H9 (cell line): Measurements from ENCODE around the gene S100A3. TPM values are rescaled to one million over a fixed set of nuclear protein-coding genes. Genes with fewer than 3 reads are reported as not detected.

Experiments used
- DNase-seq: peaks from one replicate; pipeline ENCODE4 v3.0.0-alpha.2; 2017
- H2AFZ ChIP-seq: one replicate; pipeline ENCODE4 v1.6.1; 2013; ENCODE audit warnings: mild to moderate bottlenecking, low read length, control low read depth, moderate library complexity
- H2AK5ac ChIP-seq: 2 replicates; pipeline ENCODE4 v1.6.1; 2013; ENCODE audit warnings: low read length, control low read depth, mixed read lengths; ENCODE audit not compliant: insufficient read length
- H2BK120ac ChIP-seq: one replicate; pipeline ENCODE4 v1.6.1; 2013; ENCODE audit warnings: low read depth, mild to moderate bottlenecking, low read length, control low read depth, inconsistent platforms; ENCODE audit not compliant: poor library complexity, severe bottlenecking
- H2BK12ac ChIP-seq: 2 replicates; pipeline ENCODE4 v1.6.1; 2013; ENCODE audit warnings: low read length, control low read depth, mixed read lengths, low read depth; ENCODE audit not compliant: insufficient read length
- H2BK15ac ChIP-seq: 2 replicates; pipeline ENCODE4 v1.6.1; 2013; ENCODE audit warnings: low read depth, low read length, control low read depth
- H2BK20ac ChIP-seq: one replicate; pipeline ENCODE4 v1.6.1; 2013; ENCODE audit warnings: low read depth, mild to moderate bottlenecking, low read length, control low read depth, inconsistent platforms; ENCODE audit not compliant: poor library complexity, severe bottlenecking
- H2BK5ac ChIP-seq: 2 replicates; pipeline ENCODE4 v1.6.1; 2013; ENCODE audit warnings: low read length, control low read depth, mixed read lengths; ENCODE audit not compliant: insufficient read length
- H3K14ac ChIP-seq: 2 replicates; pipeline ENCODE4 v1.6.1; 2013; ENCODE audit warnings: low read length, control low read depth; ENCODE audit not compliant: insufficient read depth
- H3K18ac ChIP-seq: 2 replicates; pipeline ENCODE4 v1.6.1; 2013; ENCODE audit warnings: low read depth, mild to moderate bottlenecking, mixed read lengths, low read length, control low read depth; ENCODE audit not compliant: insufficient read length
- H3K23ac ChIP-seq: 2 replicates; pipeline ENCODE4 v1.6.1; 2013; ENCODE audit warnings: low read length, control low read depth, mixed read lengths, low read depth; ENCODE audit not compliant: insufficient read length
- H3K23me2 ChIP-seq: 2 replicates; pipeline ENCODE4 v1.6.1; 2013; ENCODE audit warnings: low read depth, mild to moderate bottlenecking, mixed read lengths, low read length, control low read depth; ENCODE audit not compliant: insufficient read length, poor library complexity, severe bottlenecking
- H3K27ac ChIP-seq: 2 replicates; pipeline ENCODE4 v1.5.1; 2013; ENCODE audit warnings: low read length, control low read depth, mixed read lengths, low read depth; ENCODE audit not compliant: insufficient read length
- H3K27me3 ChIP-seq: 2 replicates; pipeline ENCODE4 v1.6.1; 2013; ENCODE audit warnings: low read length, control low read depth, inconsistent platforms; ENCODE audit not compliant: insufficient read depth
- H3K4ac ChIP-seq: 2 replicates; pipeline ENCODE4 v1.6.1; 2013; ENCODE audit warnings: low read depth, mild to moderate bottlenecking, control low read depth, inconsistent platforms, low read length, moderate library complexity
- H3K4me1 ChIP-seq: 2 replicates; pipeline ENCODE4 v1.6.1; 2013; ENCODE audit warnings: low read length, control low read depth, inconsistent platforms; ENCODE audit not compliant: insufficient read depth
- H3K4me2 ChIP-seq: 2 replicates; pipeline ENCODE4 v1.6.1; 2013; ENCODE audit warnings: low read length, control low read depth, mixed read lengths; ENCODE audit not compliant: insufficient read length, insufficient read depth
- H3K56ac ChIP-seq: 2 replicates; pipeline ENCODE4 v1.6.1; 2013; ENCODE audit warnings: low read depth, mild to moderate bottlenecking, mixed read lengths, low read length, control low read depth; ENCODE audit not compliant: insufficient read length
- H3K79me1 ChIP-seq: 2 replicates; pipeline ENCODE4 v1.6.1; 2013; ENCODE audit warnings: low read depth, mild to moderate bottlenecking, moderate library complexity, low read length, control low read depth, inconsistent platforms; ENCODE audit not compliant: insufficient read depth, poor library complexity, severe bottlenecking
- H3K79me2 ChIP-seq: 2 replicates; pipeline ENCODE4 v1.6.1; 2013; ENCODE audit warnings: low read length, control low read depth, inconsistent platforms; ENCODE audit not compliant: insufficient read depth
- H3K9ac ChIP-seq: 2 replicates; pipeline ENCODE4 v1.6.1; 2013; ENCODE audit warnings: low read length, control low read depth, mixed read lengths; ENCODE audit not compliant: insufficient read length; ENCODE audit errors: extremely low read depth
- H3K9me3 ChIP-seq: one replicate; pipeline ENCODE4 v1.6.1; 2013; ENCODE audit warnings: low read depth, low read length, inconsistent platforms; ENCODE audit not compliant: control insufficient read depth
- H3T11ph ChIP-seq: one replicate; pipeline ENCODE4 v1.6.1; 2013; ENCODE audit warnings: mild to moderate bottlenecking, low read length, control low read depth, inconsistent platforms
- H4K20me1 ChIP-seq: one replicate; pipeline ENCODE4 v1.6.1; 2013; ENCODE audit not compliant: control insufficient read depth, insufficient read length, insufficient read depth
- H4K5ac ChIP-seq: 2 replicates; pipeline ENCODE4 v1.6.1; 2013; ENCODE audit warnings: low read depth, mild to moderate bottlenecking, mixed read lengths, low read length, control low read depth; ENCODE audit not compliant: insufficient read length
- H4K8ac ChIP-seq: replicated peaks from 2 replicates; pipeline ENCODE4 v1.6.1; 2013; ENCODE audit warnings: low read length, control low read depth, mixed read lengths, low read depth; ENCODE audit not compliant: insufficient read length
- H4K91ac ChIP-seq: 2 replicates; pipeline ENCODE4 v1.6.1; 2013; ENCODE audit warnings: low read depth, mild to moderate bottlenecking, moderate library complexity, mixed read lengths, low read length, control low read depth; ENCODE audit not compliant: insufficient read length
- H3K27ac Mint-ChIP-seq, 3 experiments: 2 replicates in 2 of 3; 3 replicates in 1 of 3; pipeline ENCODE4 v1.8.0; 2020 to 2021; ENCODE audit warnings: mixed read lengths in 3 of 3, mild to moderate bottlenecking in 1 of 3, moderate library complexity in 1 of 3
- H3K27me3 Mint-ChIP-seq: 2 replicates; pipeline ENCODE4 v1.8.0; 2021; ENCODE audit warnings: low read depth, mild to moderate bottlenecking, moderate library complexity, mixed read lengths
- H3K36me3 Mint-ChIP-seq, 3 experiments: 2 replicates in 2 of 3; 3 replicates in 1 of 3; pipeline ENCODE4 v1.8.0; 2020 to 2021; ENCODE audit warnings: low read depth in 3 of 3, mixed read lengths in 3 of 3; ENCODE audit not compliant: insufficient read depth in 1 of 3
- H3K4me1 Mint-ChIP-seq, 2 experiments: 2 replicates each; pipeline ENCODE4 v1.8.0; 2020; ENCODE audit warnings: mixed read lengths in 2 of 2
- H3K4me3 Mint-ChIP-seq, 2 experiments: 2 replicates in 1 of 2; 3 replicates in 1 of 2; pipeline ENCODE4 v1.8.0; 2020 to 2021; ENCODE audit warnings: mild to moderate bottlenecking in 2 of 2, mixed read lengths in 2 of 2, moderate library complexity in 1 of 2
- H3K9me3 Mint-ChIP-seq, 2 experiments: 2 replicates in 1 of 2; 3 replicates in 1 of 2; pipeline ENCODE4 v1.8.0; 2020; ENCODE audit warnings: mild to moderate bottlenecking in 2 of 2, mixed read lengths in 2 of 2, moderate library complexity in 1 of 2
- CTCF ChIP-seq: fragments of 200-600 bp; sonication (generic); conservative IDR thresholded peaks from 3 replicates; pipeline ENCODE4 v1.8.0; 2021; ENCODE audit warnings: antibody characterized with exemption, mild to moderate bottlenecking
- WGBS: extraction: QIAGEN DNeasy Blood & Tissue Kit; methylation state at CpG from one replicate; pipeline ENCODE4 v1.1.7; 2013; ENCODE audit warnings: missing lambda C conversion rate, low lambda C conversion rate, mixed read lengths; ENCODE audit not compliant: insufficient read length; ENCODE audit errors: extremely low coverage; 5-methylcytosine and 5-hydroxymethylcytosine counted together
- total RNA-seq: library from RNA; stranded (reverse); gene quantifications from 2 replicates; pipeline ENCODE4 v1.2.1, GENCODE V29; 2021

The S100A3 gene
- total RNA-seq, 1 experiment from 2014 or later = not detected

GRCh38 chr1:153543736-153544135 is 5.3 kb downstream of the S100A3 start:
- peaks cover 37 to 47% of the 10 kb centered on the region in 2 experiments for H3K4me1 Mint-ChIP-seq
- H2AFZ ChIP-seq = no peak overlapping the region
- no peak overlapping the region for H3K9ac ChIP-seq
- no peak overlapping the region for H3K27ac Mint-ChIP-seq
- no peak overlapping the region for H2BK5ac ChIP-seq
- H3K79me2 ChIP-seq = no peaks in the 10 kb centered on the region
- no peak overlapping the region for H3K14ac ChIP-seq
- H2BK15ac ChIP-seq = no peak overlapping the region
- no peak overlapping the region for H4K5ac ChIP-seq
- no peaks in the 10 kb centered on the region for H3K79me1 ChIP-seq
- no CpG with 5 or more reads among the region's 4 CpGs for WGBS
- H4K8ac ChIP-seq = no peak overlapping the region
- no peaks in the 10 kb centered on the region for H3K9me3 Mint-ChIP-seq
- DNase-seq = no peak
- H2AK5ac ChIP-seq = no peak overlapping the region
- peaks cover 3% of the 10 kb centered on the region for H3K27me3 Mint-ChIP-seq
- H3K4me2 ChIP-seq = no peak overlapping the region
- no peak overlapping the region; a peak in 1 of 5 replicates for H3K4me3 Mint-ChIP-seq
- H3K18ac ChIP-seq = no peak overlapping the region
- no peaks in the 10 kb centered on the region for H3K23me2 ChIP-seq
- no peak overlapping the region for H3T11ph ChIP-seq
- H3K27me3 ChIP-seq = no peaks in the 10 kb centered on the region
- no peak overlapping the region for H3K23ac ChIP-seq
- no peak overlapping the region for H2BK120ac ChIP-seq
- no peak overlapping the region for H3K56ac ChIP-seq
- no peaks in the 10 kb centered on the region; a peak in 1 of 7 replicates for H3K36me3 Mint-ChIP-seq
- H2BK12ac ChIP-seq = no peak overlapping the region
- H4K91ac ChIP-seq = no peak overlapping the region
- H2BK20ac ChIP-seq = no peak overlapping the region
- H3K4me1 ChIP-seq = peaks cover 6% of the 10 kb centered on the region; the same call in 1 of the 2 replicates
- H3K9me3 ChIP-seq = no peaks in the 10 kb centered on the region
- no peak overlapping the region for H3K4ac ChIP-seq
- no peak overlapping the region for H3K27ac ChIP-seq
- H4K20me1 ChIP-seq = no peaks in the 10 kb centered on the region
- TF ChIP-seq CTCF = no peak
